HEK293T (cell line): Measurements from ENCODE around the gene LZTS3.

Experiments used
- ARNT ChIP-seq: fragments of 450-650 bp; IDR thresholded peaks from 2 replicates; pipeline ENCODE4 v1.6.1; 2017; ENCODE audit warnings: mild to moderate bottlenecking
- BHLHE40 ChIP-seq: fragments of 450-650 bp; IDR thresholded peaks from 2 replicates; pipeline ENCODE4 v1.6.1; 2016; ENCODE audit warnings: mild to moderate bottlenecking, moderate library complexity, borderline replicate concordance
- ELF4 ChIP-seq: fragments of 450-650 bp; IDR thresholded peaks from 2 replicates; pipeline ENCODE4 v1.6.1; 2017; ENCODE audit warnings: antibody characterized with exemption
- FOXA1 ChIP-seq: fragments of 450-650 bp; IDR thresholded peaks from 2 replicates; pipeline ENCODE4 v1.6.1; 2016; ENCODE audit warnings: mild to moderate bottlenecking
- FOXM1 ChIP-seq: fragments of 450-650 bp; IDR thresholded peaks from 2 replicates; pipeline ENCODE4 v1.6.1; 2017; ENCODE audit warnings: mild to moderate bottlenecking, borderline replicate concordance
- SP1 ChIP-seq: fragments of 450-650 bp; IDR thresholded peaks from 2 replicates; pipeline ENCODE4 v1.6.1; 2017
- TARDBP ChIP-seq: fragments of 450-650 bp; IDR thresholded peaks from 2 replicates; pipeline ENCODE4 v1.6.1; 2016

DNA sequence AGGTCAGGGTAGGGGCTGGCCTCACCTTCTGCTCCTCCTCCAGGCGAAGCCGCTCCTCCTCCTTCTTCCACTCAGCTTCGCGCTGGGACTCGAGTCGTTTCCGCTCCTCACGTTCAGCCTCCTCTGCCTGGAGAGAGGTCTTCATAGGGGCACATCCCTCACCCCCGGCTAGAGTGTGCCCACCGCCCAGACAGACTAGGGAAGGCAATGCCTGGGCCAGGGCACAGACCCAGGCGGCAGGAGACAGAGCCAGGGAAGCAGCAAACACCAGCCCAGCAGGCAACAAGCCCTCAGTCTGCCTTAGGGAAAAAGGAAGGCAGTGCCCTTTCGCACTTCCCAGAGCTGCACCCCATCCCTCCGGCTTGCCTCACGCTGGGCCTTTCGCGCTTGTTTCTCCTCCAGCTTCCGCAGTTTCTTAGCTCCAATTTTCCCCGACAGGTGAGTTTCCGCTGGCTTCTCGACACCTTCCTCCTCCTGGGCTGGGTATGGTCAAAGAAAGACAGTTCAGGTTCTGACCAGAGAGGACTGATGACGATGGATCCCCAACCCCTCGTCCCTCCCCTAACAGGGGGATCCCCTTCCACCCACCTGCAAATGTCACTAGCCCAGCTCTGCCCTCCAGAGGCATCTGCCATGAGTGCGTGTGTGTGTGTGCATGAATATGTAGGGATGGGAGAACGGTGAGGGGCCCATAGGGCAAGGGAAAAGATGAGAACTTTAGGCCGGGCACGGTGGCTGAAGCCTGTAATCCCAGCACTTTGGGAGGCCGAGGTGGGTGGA is 26.8 kb upstream of the LZTS3 start:
- TF ChIP-seq TARDBP, result no peak
- no peak for TF ChIP-seq SP1
- TF ChIP-seq FOXM1, result no peak
- TF ChIP-seq FOXA1, result no peak
- no peak for TF ChIP-seq ARNT
- no peak for TF ChIP-seq ELF4
- no peak for TF ChIP-seq BHLHE40
